ENCODE data around the gene LYZL2.

DNA sequence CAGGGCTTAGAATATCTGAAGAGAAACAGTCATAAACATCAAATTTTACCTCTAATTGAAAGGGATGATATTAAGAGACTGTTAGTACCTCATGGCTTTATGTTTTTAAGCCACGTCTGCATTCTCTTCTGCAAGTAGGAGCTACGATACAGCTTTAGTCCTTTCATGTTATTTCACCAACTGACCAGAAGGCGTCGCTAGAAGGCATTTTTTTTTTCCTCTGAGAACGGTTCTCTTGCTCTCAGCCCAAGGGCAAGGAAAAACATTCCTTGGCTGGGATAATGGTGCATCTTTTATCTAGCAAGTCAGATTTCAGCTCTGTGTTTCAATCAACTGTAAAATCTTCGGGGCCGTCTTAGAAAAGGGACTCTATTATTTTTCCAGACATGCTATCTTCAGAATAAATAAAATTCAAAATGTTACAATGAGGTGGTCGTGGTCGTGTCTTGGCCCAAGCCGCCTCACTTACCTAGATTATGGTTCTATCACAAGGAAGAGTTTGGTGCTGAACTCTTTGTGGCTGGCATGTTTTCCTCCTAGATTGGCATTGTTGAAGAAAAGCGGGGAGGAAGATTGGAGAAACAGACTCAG, 41.6 kb upstream of the LYZL2 start:
- TF ChIP-seq POLR2A (IDR thresholded peaks at IDR 0.05; ENCODE audit: low read depth, low read length) (no peak), POLR2AphosphoS5 (IDR thresholded peaks at IDR 0.05; ENCODE audit: low read depth, low read length) (no peak), TAF1 (IDR thresholded peaks at IDR 0.05; ENCODE audit: borderline replicate concordance, low read depth, low read length) (no peak)

All from GM12892 (cell line).